Measurements from ENCODE around the gene SELENOV.
"Not testable (repeated sequence)": the region's sequence is repeated elsewhere in the genome, so short reads cannot be mapped to it uniquely, and the experiment has no call there.

The SELENOV gene, protein sequence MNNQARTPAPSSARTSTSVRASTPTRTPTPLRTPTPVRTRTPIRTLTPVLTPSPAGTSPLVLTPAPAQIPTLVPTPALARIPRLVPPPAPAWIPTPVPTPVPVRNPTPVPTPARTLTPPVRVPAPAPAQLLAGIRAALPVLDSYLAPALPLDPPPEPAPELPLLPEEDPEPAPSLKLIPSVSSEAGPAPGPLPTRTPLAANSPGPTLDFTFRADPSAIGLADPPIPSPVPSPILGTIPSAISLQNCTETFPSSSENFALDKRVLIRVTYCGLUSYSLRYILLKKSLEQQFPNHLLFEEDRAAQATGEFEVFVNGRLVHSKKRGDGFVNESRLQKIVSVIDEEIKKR

DNA sequence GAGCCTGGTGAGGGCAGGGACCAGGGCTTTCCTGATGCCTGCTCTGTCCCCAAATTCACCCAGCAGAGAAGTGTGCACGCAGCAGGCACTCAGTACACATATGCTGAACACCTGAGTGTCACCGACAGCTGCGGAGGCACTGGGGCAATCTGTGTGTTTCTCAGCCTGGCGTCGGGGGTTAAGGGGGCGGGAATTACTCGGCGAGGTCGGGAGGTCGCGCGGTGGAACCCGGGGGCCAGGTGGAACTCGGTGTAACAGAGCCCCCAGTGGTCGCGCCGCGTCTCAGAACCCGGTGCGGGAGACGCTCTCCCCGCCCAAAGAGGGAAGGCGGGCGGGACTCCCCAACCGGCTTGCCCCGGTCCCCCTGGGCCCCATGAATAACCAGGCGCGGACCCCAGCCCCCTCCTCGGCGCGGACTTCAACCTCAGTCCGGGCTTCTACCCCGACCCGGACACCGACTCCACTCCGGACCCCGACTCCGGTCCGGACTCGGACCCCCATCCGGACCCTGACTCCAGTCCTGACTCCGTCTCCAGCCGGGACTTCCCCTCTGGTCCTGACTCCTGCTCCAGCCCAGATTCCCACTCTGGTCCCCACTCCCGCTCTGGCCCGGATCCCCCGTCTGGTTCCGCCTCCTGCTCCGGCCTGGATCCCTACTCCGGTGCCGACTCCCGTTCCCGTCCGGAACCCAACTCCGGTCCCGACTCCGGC lies at the start of gene SELENOV:
Gene SELENOV, plus strand, starts transcription at position 300 of the 711 bp plus-strand sequence. Its CDS starts 74 bp downstream, at position 374.
- DNase-seq (ENCODE audit: low read depth in 1 of 2, low spot score in 1 of 2) = no peak

DNA sequence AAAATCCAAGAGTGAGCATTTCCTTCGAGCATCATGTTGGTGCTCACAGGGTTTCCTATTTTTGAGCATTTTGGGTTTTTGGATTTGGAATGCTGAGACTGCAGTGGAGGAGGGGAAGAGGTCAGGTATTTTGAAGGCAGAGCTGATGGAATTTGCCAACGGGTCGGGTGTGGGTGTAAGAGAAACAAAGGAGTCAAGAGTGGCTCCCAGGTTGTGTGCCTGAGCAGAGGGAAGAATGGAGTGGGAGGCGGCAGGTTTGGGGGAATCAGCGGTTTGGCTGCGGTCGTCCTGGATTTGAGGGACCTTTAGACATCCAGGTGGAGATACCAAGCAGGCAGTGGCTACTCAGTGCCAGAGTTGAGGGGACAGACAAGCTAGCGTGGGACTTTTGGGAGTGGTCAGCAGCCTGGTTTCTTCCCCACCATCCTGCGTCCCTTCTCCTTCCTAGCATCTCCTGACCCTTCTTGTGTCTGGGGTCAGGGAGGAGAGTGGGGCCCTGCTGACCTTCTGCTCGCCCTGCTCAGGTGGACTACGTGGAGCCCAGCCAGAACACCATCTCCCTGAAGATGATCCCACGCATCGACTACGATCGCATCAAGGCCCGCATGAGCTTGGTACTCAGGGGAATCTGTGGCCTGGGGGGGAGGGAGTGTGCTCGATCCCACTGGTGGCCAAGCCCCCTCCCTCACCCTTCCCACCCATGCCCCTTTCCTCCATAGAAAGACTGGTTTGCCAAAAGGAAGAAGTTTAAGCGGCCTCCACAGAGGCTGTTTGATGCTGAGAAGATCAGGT lies 48.8 kb upstream of the SELENOV start:
- no peak for DNase-seq (ENCODE audit: low read depth in 1 of 2, low spot score in 1 of 2)

DNA sequence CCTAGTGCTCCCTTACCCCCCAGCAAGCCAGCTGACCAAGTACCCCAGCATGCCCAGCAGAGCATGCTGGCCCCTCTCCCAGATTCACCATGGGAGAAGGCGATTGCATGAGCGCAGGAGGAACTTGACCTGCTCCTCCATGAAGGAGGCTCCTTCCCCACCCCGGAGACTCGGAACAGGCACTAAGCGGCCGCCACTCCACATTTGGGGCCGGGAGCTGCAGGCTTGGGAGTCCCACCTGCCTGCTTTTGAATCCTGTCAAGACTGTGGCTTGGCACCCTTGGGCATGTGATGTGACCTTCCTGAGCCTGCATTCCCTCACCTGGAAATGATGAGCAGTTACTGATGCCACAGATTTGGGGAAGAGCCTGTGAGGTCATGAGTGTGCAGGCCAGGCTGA lies 47.0 kb upstream of the SELENOV start:
- DNase-seq (ENCODE audit: low read depth in 1 of 2, low spot score in 1 of 2) = no peak

DNA sequence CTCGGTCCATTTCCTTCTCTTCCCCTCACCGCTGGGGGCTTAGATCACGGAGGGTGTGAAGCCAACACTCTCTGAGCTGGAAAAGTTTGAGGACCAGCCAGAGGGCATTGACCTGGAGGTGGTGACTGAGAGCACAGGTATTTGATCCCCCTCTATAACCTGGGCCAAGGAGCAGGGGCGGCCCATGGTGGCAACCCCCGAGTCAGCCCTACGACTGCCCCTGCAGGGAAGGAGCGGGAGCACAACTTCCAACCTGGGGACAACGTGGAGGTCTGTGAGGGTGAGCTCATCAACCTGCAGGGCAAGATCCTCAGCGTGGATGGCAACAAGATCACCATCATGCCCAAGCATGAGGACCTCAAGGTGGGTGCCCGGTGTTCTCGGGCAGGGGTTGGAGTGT lies 45.9 kb upstream of the SELENOV start:
- no peak for DNase-seq (ENCODE audit: low read depth in 1 of 2, low spot score in 1 of 2)

DNA sequence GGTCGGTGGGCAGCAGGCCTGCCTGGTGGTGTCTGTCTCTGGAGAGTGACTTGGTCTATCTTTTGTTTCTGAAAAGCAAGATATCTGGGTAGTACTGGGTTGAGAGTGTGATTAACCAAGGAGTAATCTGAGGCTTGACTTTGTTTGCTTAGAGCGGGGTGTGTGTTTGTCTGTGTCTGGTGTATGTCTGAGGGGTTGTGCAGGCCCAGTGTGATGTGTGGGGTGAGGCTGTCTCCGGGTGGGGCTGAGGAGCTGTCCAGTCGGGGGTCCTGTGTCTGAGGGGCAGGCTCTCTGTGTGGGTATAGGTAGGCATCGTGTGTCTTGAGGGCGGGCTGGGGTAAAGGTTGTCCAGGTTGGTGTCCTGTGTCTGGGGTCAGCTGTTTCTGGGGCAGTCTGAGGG lies 45.4 kb upstream of the SELENOV start:
- DNase-seq (ENCODE audit: low read depth in 1 of 2, low spot score in 1 of 2) = no peak

DNA sequence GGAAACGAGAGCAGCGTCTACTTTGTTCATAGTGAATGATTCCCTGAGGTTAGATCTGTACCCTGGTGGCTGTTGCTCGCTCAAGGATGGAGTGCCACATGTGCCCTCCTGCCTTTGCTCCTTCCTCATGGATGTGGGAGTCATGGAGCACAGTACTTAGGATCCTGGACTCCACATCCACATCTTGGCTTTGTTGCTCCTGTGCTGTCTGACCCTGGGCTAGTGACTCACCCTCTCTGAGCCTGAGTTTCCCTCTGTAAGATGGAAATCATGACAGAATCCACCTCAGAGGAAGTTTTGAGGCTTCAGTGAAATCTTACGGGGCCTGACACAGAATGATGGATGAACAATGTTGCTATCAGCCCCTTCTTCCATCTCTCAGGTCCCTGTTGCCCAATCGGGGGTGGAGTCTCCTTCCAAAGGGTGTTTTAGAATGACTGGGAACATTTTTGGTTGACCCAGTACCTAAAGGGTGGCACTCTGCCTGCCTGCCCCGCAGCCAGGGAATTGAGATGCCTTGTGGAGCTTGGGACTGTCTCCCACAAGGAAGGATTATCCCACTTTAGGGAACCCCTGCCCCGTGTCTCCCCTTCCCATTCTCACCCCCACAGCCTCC lies 44.1 kb upstream of the SELENOV start:
- no peak for DNase-seq (ENCODE audit: low read depth in 1 of 2, low spot score in 1 of 2)

DNA sequence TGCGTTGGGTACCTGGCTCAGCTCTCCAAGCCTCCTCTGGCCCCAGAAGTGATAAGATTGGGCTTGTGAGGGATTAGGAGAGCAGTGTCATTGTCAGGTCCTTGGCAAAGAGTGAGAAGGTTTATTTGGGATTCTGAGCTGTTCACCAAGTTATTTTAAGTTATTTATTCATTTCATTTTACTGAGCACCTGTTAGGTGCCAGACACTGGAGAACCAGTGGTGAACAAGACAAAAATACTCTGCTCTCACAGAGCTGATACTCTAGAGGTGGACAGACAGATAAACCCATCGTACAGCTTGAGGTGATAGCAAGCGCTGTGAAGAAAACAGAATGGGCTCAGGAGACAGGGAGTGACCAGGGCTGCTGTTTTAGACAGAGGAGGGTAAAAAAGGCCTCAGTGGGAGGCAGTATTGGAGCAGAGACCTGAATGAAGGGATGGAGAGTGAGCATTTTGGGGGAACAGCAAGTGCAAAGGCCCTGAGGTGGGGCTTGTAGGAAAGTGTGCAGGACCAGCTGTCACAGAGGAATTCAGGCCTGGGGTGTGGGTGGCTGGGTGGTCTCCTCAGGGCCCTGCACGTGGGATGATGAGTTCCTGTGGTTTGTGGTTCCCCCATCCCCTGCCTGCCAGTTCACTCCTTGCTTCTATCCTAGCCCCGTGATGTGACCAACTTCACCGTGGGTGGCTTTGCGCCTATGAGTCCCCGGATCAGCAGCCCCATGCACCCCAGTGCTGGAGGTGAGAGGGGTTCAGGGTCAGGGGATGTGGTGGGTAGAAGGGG lies 43.0 kb upstream of the SELENOV start:
- DNase-seq (ENCODE audit: low read depth in 1 of 2, low spot score in 1 of 2) = no peak

DNA sequence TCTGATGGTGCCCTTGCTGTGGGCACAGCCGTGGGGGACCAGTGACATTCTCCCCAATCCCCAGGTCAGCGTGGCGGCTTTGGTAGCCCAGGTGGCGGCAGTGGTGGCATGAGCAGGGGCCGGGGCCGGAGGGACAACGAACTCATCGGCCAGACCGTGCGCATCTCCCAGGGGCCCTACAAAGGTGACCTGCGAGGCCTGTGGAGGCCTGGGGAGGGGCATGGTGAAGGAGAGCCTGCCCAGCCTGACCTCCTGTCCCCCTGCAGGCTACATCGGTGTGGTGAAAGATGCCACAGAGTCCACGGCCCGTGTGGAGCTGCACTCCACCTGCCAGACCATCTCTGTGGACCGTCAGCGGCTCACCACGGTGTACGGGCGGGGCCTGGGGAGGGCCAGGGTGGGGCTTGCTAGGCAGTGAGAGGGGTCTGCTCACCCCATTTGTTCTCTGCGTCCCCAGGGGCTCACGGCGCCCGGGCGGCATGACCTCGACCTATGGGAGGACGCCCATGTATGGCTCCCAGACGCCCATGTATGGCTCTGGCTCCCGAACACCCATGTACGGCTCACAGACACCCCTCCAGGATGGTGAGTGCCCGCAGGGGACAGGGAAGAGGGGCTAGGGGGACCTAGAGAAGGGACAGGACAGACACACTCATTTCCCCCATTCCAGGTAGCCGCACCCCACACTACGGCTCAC lies 42.0 kb upstream of the SELENOV start:
- no peak for DNase-seq (ENCODE audit: low read depth in 1 of 2, low spot score in 1 of 2)

DNA sequence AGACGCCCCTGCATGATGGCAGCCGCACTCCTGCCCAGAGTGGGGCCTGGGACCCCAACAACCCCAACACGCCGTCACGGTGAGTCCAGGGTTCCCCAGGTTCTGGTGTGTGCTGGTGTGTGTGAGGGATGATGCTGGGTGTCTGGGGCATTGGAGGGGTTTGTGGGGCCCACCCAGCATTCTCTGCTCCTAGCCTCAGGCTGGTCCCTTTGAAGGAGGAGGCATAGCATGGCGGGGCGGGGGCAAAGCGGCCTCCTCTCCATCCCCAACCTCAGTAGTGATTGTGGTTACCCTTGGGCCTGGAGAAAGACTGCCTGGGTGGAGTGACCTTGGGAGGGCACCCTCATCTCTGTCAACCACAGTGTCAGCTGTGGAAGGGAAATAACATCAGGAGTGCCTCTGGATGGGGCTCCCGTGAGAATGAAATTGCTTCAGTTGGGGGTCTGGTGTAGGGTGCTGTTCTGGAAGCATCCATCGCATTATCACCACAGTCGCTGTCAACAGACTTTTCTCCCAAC lies 41.4 kb upstream of the SELENOV start:
- DNase-seq (ENCODE audit: low read depth in 1 of 2, low spot score in 1 of 2) = no peak

DNA sequence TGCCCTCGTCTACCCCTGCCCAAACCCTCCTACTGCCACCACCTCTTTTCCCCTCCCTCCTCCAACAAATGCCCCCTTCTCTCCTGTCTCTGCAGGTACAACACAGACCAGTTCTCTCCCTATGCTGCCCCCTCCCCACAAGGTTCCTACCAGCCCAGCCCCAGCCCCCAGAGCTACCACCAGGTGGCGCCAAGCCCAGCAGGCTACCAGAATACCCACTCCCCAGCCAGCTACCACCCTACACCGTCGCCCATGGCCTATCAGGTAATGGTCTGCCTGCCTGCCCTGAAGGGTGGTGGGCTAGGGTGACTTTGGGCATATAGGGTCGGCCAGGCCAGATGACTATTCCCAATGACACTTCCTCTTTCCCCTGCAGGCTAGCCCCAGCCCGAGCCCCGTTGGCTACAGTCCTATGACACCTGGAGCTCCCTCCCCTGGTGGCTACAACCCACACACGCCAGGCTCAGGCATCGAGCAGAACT lies 40.8 kb upstream of the SELENOV start:
- DNase-seq (ENCODE audit: low read depth in 1 of 2, low spot score in 1 of 2) = peak; percentile 56 to 68

DNA sequence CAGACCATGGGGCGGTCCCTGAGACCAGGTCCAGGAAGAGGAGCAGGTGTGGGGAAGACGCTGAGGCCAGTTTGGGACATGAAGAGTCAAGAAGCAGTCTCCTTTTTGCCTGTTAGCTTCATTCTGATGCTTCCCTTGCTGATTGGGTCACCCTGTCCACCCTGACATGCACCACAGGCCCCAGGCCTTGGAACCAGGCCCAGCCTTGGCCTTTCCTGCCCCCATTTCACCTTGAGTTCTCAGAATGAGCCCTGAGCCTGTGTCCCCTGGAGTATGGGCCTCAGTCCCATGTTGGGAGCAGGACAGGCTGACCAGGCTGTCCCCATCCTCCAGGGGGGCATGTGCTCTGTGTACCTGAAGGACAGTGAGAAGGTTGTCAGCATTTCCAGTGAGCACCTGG lies 39.2 kb upstream of the SELENOV start:
- no peak for DNase-seq (ENCODE audit: low read depth in 1 of 2, low spot score in 1 of 2)

DNA sequence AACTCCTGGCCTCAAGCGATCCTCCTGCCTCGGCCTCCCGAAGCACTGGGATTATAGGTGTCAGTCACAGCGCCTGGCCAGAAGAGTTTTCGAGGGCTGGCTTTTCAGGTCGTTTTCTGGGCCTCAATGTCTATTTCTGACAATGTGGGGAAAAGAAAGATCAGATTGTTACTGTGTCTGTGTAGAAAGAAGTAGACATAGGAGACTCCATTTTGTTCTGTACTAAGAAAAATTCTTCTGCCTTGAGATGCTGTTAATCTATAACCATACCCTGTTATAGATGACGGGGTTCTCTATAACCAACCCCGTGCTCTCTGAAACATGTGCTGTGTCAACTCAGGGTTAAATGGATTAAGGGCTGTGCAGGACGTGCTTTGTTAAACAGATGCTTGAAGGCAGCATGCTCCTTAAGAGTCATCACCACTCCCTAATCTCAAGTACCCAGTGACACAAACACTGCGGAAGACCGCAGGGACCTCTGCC lies 35.6 kb upstream of the SELENOV start:
- DNase-seq (ENCODE audit: low read depth in 1 of 2, low spot score in 1 of 2) = not testable (repeated sequence)

DNA sequence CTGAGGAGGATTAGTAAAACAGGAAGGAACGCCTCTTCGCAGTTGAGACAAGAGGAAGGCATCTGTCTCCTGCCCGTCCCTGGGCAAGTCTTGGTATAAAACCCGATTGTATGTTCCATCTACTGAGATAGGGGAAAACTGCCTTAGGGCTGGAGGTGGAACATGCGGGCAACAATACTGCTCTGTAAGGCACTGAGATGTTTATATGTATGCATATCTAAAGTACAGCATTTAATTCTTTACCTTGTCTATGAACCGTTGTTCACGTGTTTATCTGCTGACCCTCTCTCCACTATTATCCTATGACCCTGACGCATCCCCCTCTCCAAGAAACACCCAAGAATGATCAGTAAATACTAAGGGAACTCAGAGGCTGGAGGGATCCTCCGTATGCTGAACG lies 35.0 kb upstream of the SELENOV start:
- no peak for DNase-seq (ENCODE audit: low read depth in 1 of 2, low spot score in 1 of 2)

DNA sequence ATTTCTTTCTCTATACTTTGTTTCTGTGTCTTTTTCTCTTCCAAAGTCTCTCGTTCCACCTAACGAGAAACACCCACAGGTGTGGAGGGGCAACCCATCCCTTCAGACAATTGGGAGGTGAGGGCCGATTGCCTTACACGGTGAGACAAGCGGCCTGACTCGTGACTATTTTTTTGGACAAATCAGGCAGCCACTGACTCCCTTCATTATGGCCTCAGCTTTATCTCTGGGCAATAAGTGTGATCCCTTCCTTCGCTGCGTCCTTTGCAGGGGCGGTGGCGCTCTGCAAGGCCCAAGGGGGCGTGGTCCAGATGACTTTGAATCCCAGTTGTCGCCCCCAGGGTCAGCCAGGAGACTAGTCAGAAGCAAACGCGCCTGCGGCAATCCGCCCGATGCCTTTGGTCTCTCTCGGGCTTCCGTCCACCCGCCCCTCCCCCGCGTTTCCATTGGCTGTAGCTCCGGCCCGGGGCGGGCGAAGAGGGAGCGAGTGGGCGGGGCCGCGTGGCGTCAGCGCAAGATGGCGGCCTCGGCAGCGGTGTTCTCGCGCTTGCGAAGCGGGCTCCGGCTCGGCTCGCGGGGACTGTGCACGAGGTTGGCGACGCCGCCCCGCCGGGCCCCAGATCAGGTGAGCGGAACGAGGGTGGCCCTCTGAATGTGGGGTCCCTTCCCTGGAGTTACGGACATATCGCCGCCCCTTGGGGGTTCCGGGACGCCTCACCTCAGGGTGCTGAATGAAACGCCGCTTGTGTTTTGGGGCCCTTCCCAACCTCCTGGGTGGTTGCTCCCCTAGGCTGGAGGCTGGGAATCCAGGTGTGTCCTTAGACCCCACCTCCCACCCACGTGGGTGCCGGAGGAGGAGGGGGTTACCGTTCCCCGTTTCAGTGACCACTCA lies 34.4 kb upstream of the SELENOV start, which contains the start of gene TIMM50:
Gene TIMM50, plus strand, starts transcription at position 502 of the 892 bp plus-strand sequence. Its CDS starts 16 bp downstream, at position 518.
- DNase-seq (ENCODE audit: low read depth in 1 of 2, low spot score in 1 of 2) = peak; percentile 92 to 98

DNA sequence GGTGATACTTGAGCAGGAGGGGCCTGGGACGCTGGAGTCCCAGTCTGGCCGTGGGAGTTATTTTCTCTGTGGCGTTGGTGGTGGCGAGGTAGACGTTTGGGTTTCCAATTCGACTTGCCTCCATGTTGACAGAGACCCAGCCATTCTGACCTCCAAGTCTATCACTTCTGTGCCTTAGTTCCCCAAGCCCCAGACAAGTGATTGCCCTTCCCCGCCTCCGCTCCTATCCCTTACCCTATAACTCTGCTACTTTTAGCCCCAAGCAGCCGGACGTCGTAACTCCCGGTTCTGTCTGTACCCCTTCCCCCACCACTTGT lies 33.8 kb upstream of the SELENOV start:
- no peak for DNase-seq (ENCODE audit: low read depth in 1 of 2, low spot score in 1 of 2)

DNA sequence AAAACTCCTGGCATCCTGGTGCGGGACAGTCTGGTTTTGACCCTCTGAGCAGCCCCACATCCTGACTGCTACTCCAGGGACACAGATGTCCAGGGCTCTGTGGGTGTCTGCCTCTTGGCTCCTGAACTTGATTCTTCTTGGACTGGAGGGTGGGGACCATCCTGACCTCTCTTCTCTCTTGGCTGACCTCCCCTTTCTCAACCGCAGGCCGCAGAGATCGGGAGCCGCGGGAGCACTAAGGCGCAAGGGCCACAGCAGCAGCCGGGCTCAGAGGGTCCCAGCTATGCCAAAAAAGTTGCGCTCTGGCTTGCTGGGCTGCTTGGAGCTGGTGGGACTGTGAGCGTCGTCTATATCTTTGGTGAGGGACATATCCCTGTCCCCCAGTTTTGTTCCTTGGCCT lies 33.3 kb upstream of the SELENOV start:
- no peak for DNase-seq (ENCODE audit: low read depth in 1 of 2, low spot score in 1 of 2)

DNA sequence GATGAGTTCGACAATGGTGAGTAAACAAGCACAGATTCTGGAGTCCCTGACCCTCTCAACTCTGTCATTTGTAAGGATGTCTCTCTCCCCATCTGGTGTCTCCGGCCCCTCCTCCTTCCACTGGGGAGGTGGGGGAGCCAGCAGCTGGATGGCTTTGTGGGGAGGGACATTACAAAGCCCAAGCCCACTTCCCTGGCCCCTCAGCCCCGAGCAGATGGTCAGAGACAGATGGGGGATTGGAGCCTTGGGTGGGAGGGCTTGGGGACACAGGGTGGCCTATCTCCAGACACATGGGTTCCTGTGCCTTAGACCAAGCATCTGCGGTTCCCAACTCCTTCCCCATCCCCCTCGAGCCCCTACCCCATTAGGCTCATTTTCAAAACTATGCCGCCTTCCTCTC lies 31.8 kb upstream of the SELENOV start:
- DNase-seq (ENCODE audit: low read depth in 1 of 2, low spot score in 1 of 2) = no peak

DNA sequence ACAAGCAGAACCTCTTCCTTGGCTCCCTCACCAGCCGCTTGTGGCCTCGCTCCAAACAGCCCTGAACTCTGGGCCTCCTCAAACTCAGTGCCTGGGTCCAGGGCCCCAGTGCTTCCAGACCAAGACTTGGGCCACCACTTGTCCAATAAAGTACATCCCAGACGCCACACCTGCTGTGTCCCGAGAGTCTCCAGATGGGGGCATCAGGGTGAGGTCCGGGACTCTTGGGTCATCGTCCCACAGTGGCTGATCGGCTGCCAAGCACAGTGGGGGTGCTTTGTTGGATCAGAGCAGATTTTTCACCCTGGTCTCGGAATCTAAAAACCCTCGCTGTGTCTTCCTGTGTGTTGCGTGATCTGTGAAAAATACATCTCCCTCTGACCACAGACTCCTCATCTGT lies 25.2 kb upstream of the SELENOV start:
- DNase-seq (ENCODE audit: low read depth in 1 of 2, low spot score in 1 of 2) = no peak

DNA sequence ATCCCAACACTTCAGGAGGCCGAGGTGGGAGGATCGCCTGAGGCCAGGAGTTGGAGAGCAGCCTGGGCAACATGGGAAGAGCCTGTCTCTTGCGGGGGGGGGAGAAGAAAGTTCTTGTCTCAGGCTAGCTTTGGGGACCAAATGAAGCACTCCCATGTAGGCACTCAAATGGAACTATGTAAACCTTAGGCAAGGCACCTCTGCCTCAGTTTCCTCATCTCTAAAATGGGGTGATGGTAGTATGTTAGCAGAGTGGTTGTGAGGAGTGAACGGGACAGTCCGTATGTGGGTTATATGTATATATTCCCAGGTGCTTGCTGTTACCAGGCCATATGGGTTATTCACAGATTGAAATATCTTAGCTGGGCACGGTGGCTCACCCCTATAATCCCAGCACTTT lies 22.7 kb upstream of the SELENOV start:
- DNase-seq (ENCODE audit: low read depth in 1 of 2, low spot score in 1 of 2) = no peak

Data from stimulated activated CD4-positive, alpha-beta T cell treated with anti-CD3 and anti-CD28 coated beads, Interleukin-15, amount 100 ng/mL, for 1 hour (primary cell).